Measurements from ENCODE around the gene DRAM2.
"Not testable (repeated sequence)": the region's sequence is repeated elsewhere in the genome, so short reads cannot be mapped to it uniquely, and the experiment has no call there.

The DRAM2 gene

GRCh38 chr1:111142356-111142975, 2.6 kb upstream of the DRAM2 start:
- DNase-seq (ENCODE audit: low read depth in 2 of 2): no peak

- no peak for DNase-seq (ENCODE audit: low read depth in 2 of 2)
Observed at GRCh38 chr1:111141245-111142220, 1.6 kb upstream of the DRAM2 start.

- DNase-seq (ENCODE audit: low read depth in 2 of 2): no peak
Observed at GRCh38 chr1:111140680-111140967, 731 bp upstream of the DRAM2 start.

GRCh38 chr1:111139324-111139955, 453 bp downstream of the DRAM2 start:
- DNase-seq (ENCODE audit: low read depth in 2 of 2): peak; percentile 27 to 42

GRCh38 chr1:111133866-111134265, 6.0 kb downstream of the DRAM2 start:
- DNase-seq (ENCODE audit: low read depth in 2 of 2): no peak

- no peak for DNase-seq (ENCODE audit: low read depth in 2 of 2)
Observed at GRCh38 chr1:111131693-111132092, 8.2 kb downstream of the DRAM2 start.

- no peak for DNase-seq (ENCODE audit: low read depth in 2 of 2)
Observed at GRCh38 chr1:111129376-111129775, 10.5 kb downstream of the DRAM2 start.

- DNase-seq (ENCODE audit: low read depth in 2 of 2): no peak
Observed at GRCh38 chr1:111127923-111128643, 11.8 kb downstream of the DRAM2 start.

- DNase-seq (ENCODE audit: low read depth in 2 of 2): no peak
Observed at GRCh38 chr1:111126354-111126753, 13.5 kb downstream of the DRAM2 start.

GRCh38 chr1:111116496-111116895, 23.4 kb downstream of the DRAM2 start:
- no peak for DNase-seq (ENCODE audit: low read depth in 2 of 2)

GRCh38 chr1:111110197-111110899, 29.5 kb downstream of the DRAM2 start:
- no peak for DNase-seq (ENCODE audit: low read depth in 2 of 2)

- DNase-seq (ENCODE audit: low read depth in 2 of 2): no peak
Observed at GRCh38 chr1:111104981-111105380, 34.9 kb downstream of the DRAM2 start.

GRCh38 chr1:111101854-111102642, 37.8 kb downstream of the DRAM2 start:
- no peak for DNase-seq (ENCODE audit: low read depth in 2 of 2)

- DNase-seq (ENCODE audit: low read depth in 2 of 2): no peak
Observed at GRCh38 chr1:111099289-111099688, 40.6 kb downstream of the DRAM2 start.

GRCh38 chr1:111097356-111098099, 42.4 kb downstream of the DRAM2 start:
- no peak for DNase-seq (ENCODE audit: low read depth in 2 of 2)

GRCh38 chr1:111095421-111095820, 44.5 kb downstream of the DRAM2 start:
- not testable (repeated sequence) for DNase-seq (ENCODE audit: low read depth in 2 of 2)

GRCh38 chr1:111089638-111090037, 50.3 kb downstream of the DRAM2 start:
- no peak for DNase-seq (ENCODE audit: low read depth in 2 of 2)

GRCh38 chr1:111085676-111086075, 54.2 kb downstream of the DRAM2 start:
- DNase-seq (ENCODE audit: low read depth in 2 of 2): no peak

GRCh38 chr1:111084999-111085398, 54.9 kb downstream of the DRAM2 start:
- no peak for DNase-seq (ENCODE audit: low read depth in 2 of 2)
